AG09309 (cell line): ENCODE results near the gene SOCS3.

ENCODE experiments used
- DNase-seq: peaks from one replicate; pipeline ENCODE4 v3.0.0-alpha.2; 2010; ENCODE audit warnings: low read depth
- H3K4me3 ChIP-seq: 2 replicates; pipeline ENCODE4 v1.5.1; 2011; ENCODE audit warnings: mild to moderate bottlenecking, low read depth, low read length, moderate library complexity; ENCODE audit not compliant: control insufficient read depth
- TF ChIP-seq, protein P1 (sequence below): IDR thresholded peaks from 2 replicates; pipeline ENCODE4 v1.5.1; 2011; ENCODE audit warnings: mild to moderate bottlenecking, low read depth, low read length, inconsistent platforms; ENCODE audit not compliant: insufficient read depth, control insufficient read depth; ENCODE audit errors: missing control alignments

SOCS3 gene

DNA sequence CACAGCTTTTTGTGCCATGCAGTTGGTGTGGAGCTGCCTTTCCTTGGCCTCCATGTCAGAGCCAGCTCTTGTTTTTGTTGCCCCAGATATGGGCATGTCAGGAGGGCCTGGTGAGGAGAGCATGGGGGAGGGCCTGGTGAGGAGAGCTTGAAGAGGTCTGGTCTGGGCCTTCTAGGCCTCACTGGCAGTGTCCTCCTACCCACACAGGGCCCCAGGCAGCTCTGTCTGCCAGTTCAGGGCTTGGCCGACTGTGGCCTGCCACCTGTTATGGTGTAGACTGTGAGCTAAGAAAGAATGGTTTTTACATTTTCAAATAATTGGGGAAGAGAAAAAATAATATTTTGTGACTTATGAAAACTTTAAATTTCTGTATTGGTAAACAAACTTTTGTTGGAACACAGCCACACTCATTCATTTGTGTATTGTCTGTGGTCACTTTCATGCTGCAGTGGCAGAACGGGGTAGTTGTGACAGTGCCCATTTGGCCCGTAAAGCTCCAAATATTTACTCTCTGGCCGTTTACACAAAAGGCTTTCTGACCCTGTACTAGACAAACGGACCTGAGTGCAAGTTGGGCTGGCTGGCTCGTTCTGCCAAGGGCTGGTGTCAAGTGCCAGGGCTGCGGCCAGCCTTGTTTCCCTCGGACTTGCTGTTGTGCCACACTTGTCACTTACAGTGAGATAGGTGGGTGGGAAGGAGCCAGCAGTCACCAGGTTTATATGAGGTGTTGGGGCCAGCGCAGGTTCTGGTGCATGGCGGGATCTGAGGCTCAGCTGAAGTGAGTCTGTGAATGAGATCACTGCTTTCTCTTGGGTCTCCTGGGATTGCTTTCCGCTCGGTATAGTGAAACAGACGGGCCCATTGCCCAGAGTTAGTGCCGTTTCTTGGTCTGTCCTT, 36.8 kb upstream of the SOCS3 start:
- TF ChIP-seq, protein P1, sequence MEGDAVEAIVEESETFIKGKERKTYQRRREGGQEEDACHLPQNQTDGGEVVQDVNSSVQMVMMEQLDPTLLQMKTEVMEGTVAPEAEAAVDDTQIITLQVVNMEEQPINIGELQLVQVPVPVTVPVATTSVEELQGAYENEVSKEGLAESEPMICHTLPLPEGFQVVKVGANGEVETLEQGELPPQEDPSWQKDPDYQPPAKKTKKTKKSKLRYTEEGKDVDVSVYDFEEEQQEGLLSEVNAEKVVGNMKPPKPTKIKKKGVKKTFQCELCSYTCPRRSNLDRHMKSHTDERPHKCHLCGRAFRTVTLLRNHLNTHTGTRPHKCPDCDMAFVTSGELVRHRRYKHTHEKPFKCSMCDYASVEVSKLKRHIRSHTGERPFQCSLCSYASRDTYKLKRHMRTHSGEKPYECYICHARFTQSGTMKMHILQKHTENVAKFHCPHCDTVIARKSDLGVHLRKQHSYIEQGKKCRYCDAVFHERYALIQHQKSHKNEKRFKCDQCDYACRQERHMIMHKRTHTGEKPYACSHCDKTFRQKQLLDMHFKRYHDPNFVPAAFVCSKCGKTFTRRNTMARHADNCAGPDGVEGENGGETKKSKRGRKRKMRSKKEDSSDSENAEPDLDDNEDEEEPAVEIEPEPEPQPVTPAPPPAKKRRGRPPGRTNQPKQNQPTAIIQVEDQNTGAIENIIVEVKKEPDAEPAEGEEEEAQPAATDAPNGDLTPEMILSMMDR: no peak
- DNase-seq: no peak
- no peak overlapping the region for H3K4me3 ChIP-seq

DNA sequence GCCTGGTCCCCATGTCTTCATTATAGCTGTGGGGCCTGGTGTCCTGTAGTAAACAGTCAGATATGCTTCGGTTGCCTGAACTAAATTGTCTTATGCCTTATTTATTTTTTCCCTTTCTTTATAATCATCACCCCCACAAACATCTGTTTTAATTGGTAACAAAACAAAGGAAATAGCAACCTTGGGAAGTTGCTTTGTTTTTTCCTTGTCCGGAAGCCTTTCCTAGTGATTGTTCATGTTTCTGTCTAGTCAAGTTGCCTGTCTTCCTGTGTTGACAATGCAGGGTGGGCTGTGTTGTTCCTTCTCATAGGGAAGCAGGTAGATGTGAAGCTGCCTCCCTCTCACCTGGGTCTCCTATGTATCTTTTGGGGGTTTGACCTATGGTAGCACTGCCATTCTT, 35.3 kb upstream of the SOCS3 start:
- DNase-seq: no peak
- H3K4me3 ChIP-seq: no peak overlapping the region
- TF ChIP-seq, protein P1: no peak

DNA sequence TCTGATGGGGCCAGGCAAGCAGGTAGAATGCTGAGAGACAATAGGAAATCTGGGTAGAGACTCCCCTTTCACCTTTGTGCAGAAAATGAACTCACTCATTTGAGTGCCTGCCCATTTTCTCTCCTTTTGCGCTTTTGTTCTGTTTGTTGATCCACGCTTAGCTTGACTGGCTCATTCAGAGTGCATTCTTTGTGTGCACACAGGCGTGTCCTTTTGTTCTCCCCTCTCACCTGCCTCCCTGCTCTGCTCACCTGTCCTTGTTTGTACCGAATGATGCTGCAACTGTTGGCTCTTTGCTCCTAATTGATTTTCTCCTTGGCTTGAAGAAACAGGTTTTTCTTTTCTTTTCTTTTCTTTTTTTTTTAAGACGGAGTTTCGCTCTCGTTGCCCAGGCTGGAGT, 34.3 kb upstream of the SOCS3 start:
- DNase-seq: no peak
- TF ChIP-seq, protein P1: no peak

DNA sequence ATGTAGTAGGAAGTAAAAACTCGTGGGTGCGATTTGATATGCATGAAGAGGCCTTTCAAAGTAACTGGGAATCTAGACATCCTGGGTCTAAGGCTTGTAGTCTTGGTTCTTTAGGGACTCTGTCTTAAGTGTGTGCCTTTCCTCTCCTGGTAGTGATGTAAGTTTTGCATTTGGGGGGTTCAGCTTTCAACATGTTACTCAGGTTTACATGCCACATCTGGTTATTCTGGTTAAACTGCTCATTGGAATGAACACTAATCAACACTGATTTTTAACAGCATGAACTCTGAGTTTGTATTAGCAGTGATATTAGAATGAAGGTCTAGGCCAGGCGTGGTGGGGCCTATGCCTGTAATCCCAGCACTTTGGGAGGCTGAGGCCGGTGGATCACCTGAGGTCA, 33.7 kb upstream of the SOCS3 start:
- TF ChIP-seq, protein P1: no peak
- DNase-seq: no peak
- H3K4me3 ChIP-seq: no peak overlapping the region

More for the DNA sequence above, 34.3 kb upstream of the SOCS3 start:
- no peak overlapping the region for H3K4me3 ChIP-seq

DNA sequence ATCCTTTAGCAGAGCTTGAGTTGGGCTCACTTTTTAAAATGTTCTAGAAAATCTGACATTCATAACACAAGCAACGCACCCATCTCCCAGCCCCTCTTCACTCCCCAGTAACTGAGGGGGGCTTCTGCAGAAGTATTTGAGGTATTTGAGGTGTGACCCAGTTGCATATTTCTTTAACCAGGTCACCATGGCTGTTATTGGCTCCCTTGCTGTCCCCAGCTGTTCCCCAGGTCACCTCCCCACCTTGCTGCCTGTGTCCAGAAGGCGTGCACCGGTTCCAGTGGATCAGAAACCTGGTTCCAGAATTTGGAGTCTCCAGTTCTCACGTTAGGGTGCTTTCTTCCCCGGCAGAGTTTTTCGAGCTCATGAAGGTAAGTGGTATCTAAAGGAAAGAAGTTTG, 32.4 kb upstream of the SOCS3 start:
- no peak for DNase-seq
- no peak overlapping the region for H3K4me3 ChIP-seq
- TF ChIP-seq, protein P1: no peak

DNA sequence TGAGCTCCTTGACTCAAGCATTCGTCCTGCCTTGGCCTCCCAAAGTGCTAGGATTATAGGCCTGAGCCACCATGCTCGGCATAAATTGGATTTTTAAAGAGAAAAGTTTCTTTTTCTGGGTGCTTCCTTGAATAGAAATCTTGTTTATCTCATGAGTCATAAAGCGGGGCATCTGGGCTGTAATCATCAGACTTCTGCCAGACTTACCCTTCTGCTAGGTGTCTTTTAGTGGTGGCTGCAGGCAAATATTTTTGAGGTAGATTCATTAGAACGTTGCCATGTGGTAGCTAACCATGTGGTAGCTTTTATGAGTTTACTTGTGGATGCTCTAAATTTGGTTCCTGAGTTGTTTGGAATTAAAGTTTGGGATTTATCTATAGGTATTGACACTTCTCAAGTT, 32.0 kb upstream of the SOCS3 start:
- DNase-seq: no peak
- TF ChIP-seq, protein P1: no peak
- H3K4me3 ChIP-seq: no peak overlapping the region
